ENCODE data around the gene AKAP10.

The AKAP10 gene

DNA sequence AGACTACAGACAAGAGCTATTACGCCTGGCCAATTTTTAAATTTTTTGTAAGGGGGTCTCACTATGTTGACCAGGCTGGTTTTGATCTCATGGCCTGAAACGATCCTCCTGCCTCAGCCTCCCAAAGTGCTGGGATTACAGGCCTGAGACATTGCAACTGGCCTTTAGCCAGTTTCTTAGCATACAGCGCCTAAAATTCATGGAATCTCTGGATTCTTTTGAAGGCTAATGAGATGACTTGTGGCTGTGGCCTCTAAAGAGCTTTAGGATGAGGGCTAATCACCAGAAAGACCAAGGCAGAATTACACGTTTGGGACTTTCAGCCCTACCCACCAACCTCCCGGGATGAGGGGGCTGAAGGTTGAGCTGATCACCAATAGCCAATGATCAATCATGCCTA is 34.6 kb downstream of the AKAP10 start:
- Histone ChIP-seq H3K9me3 (ENCODE audit: insufficient read depth, low read length) (no peaks in the 10 kb centered on the region), H2AFZ (ENCODE audit: low read depth, low read length, severe bottlenecking) (no peak overlapping the region), H3F3A (ENCODE audit: insufficient read depth) (peaks cover 3% of the 10 kb centered on the region; the same call in 1 of the 2 replicates), H3K9me2 (replicated peaks; ENCODE audit: insufficient read depth, low read length) (no peaks in the 10 kb centered on the region), H3K9ac (ENCODE audit: low read length) (no peak overlapping the region), H3K27me3 (ENCODE audit: low read length) (no peaks in the 10 kb centered on the region), H3K4me3 (ENCODE audit: insufficient read depth, low read length, poor library complexity, severe bottlenecking) (no peak overlapping the region), H3K27ac (ENCODE audit: low read depth, low read length) (no peak overlapping the region), H3K4me2 (ENCODE audit: low read depth, low read length, poor library complexity, severe bottlenecking) (no peak overlapping the region), H4K20me1 (ENCODE audit: low read depth, low read length) (peaks cover 8% of the 10 kb centered on the region; the same call in 1 of the 2 replicates), H3K36me3 (ENCODE audit: low read length) (peaks cover 38% of the 10 kb centered on the region; the same call in 1 of the 2 replicates), H3K79me2 (ENCODE audit: insufficient read depth, low read length) (peaks cover 41% of the 10 kb centered on the region)
- TF ChIP-seq, protein P1, sequence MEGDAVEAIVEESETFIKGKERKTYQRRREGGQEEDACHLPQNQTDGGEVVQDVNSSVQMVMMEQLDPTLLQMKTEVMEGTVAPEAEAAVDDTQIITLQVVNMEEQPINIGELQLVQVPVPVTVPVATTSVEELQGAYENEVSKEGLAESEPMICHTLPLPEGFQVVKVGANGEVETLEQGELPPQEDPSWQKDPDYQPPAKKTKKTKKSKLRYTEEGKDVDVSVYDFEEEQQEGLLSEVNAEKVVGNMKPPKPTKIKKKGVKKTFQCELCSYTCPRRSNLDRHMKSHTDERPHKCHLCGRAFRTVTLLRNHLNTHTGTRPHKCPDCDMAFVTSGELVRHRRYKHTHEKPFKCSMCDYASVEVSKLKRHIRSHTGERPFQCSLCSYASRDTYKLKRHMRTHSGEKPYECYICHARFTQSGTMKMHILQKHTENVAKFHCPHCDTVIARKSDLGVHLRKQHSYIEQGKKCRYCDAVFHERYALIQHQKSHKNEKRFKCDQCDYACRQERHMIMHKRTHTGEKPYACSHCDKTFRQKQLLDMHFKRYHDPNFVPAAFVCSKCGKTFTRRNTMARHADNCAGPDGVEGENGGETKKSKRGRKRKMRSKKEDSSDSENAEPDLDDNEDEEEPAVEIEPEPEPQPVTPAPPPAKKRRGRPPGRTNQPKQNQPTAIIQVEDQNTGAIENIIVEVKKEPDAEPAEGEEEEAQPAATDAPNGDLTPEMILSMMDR (IDR thresholded peaks at IDR 0.05; ENCODE audit: insufficient read depth, low read length, poor library complexity, severe bottlenecking), result no peak
- no peak for TF ChIP-seq EZH2phosphoT487 (conservative IDR thresholded peaks at IDR 0.05; ENCODE audit: low read length)

DNA sequence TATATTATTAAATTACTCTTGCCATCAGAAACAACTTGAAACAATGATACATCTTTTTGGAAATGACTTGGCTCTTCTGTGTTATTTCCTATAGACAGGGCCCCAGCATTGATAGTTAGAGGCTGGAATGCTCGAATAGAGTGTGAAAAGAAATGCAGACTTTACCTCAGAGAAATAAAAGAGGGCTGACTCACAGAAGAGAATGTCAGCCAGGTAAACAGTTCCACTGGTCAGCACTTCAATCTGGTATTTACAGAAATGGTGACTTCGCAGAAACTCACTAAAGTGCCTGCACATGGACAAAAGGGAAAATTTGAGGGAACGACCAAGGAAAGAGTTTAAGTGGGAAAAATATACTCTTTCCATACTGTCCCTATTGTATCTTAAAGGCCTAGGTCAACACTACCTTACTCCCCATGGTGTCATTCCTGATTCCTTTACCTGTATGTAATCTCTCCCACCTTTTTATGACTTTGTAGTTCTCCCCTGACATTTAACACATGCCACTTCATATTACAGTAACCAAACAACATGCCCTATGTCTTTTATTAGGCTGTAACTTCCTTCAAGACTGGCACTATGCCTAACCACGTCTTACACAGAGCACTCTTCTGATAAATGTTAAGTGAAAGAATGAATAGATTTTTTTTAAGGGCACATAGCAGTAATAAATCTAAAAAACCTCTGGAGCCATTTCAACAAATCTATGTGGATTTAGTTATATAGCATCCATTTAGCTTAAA is 36.7 kb downstream of the AKAP10 start:
- Histone ChIP-seq H3K4me3 (ENCODE audit: insufficient read depth, low read length, poor library complexity, severe bottlenecking) (no peak overlapping the region), H2AFZ (ENCODE audit: low read depth, low read length, severe bottlenecking) (no peak overlapping the region), H3K4me2 (ENCODE audit: low read depth, low read length, poor library complexity, severe bottlenecking) (no peak overlapping the region), H3K27ac (ENCODE audit: low read depth, low read length) (no peak overlapping the region), H3K9me3 (ENCODE audit: insufficient read depth, low read length) (no peaks in the 10 kb centered on the region), H3K9ac (ENCODE audit: low read length) (no peak overlapping the region), H3K79me2 (ENCODE audit: insufficient read depth, low read length) (peaks cover 22% of the 10 kb centered on the region; the same call in 1 of the 2 replicates), H3K27me3 (ENCODE audit: low read length) (no peaks in the 10 kb centered on the region), H3K9me2 (replicated peaks; ENCODE audit: insufficient read depth, low read length) (no peaks in the 10 kb centered on the region), H4K20me1 (ENCODE audit: low read depth, low read length) (peaks cover 8% of the 10 kb centered on the region; the same call in 1 of the 2 replicates), H3K36me3 (ENCODE audit: low read length) (peaks cover 38% of the 10 kb centered on the region; the same call in 1 of the 2 replicates), H3F3A (ENCODE audit: insufficient read depth) (no peaks in the 10 kb centered on the region; the same call in 1 of the 2 replicates)
- TF ChIP-seq EZH2phosphoT487 (conservative IDR thresholded peaks at IDR 0.05; ENCODE audit: low read length), result no peak

DNA sequence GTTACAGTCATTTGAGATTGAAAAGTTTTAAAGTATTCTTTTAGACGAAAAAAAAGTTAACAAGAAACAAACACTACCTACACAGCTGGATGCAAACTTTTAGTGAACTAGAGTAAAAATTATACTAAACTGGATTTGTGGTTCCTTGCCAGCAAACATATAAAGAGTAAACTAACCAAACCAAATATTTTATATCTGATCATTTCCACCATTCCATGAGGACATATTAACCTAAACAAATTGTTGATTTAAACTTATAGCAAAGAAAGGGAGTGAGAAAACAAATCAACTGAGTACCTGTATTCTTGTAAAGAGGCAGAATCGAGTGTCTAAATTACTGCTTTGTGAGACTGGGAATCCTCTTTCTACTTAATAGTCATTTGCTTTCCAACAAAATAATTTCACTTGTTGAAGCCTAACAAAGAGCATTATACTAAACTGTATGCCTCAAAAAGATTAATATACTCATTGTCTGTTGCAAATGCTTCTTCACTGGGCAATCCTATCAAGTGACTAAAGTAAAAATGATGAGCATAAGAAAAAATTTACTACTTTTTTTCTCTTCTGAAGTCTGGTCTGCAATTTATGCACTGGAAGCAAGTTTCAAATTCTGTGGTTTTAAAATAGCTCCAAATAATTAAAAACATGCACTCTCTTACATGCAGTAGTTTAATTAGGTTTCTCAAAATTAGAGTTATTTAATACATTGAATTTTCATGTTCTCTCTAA is 37.5 kb downstream of the AKAP10 start:
- peaks cover 34% of the 10 kb centered on the region; the same call in 1 of the 2 replicates for H3K36me3 ChIP-seq (ENCODE audit: low read length)
- H3K27ac ChIP-seq (ENCODE audit: low read depth, low read length), result no peak overlapping the region
- peaks cover 8% of the 10 kb centered on the region; the same call in 1 of the 2 replicates for H4K20me1 ChIP-seq (ENCODE audit: low read depth, low read length)
- H3K9me2 ChIP-seq (replicated peaks; ENCODE audit: insufficient read depth, low read length), result no peaks in the 10 kb centered on the region
- no peaks in the 10 kb centered on the region; the same call in 1 of the 2 replicates for H3F3A ChIP-seq (ENCODE audit: insufficient read depth)
- H3K9me3 ChIP-seq (ENCODE audit: insufficient read depth, low read length), result no peaks in the 10 kb centered on the region
- no peaks in the 10 kb centered on the region for H3K27me3 ChIP-seq (ENCODE audit: low read length)
- no peak overlapping the region for H2AFZ ChIP-seq (ENCODE audit: low read depth, low read length, severe bottlenecking)
- H3K9ac ChIP-seq (ENCODE audit: low read length), result no peak overlapping the region
- TF ChIP-seq, protein P1 (IDR thresholded peaks at IDR 0.05; ENCODE audit: insufficient read depth, low read length, poor library complexity, severe bottlenecking), result no peak
- TF ChIP-seq EZH2phosphoT487 (conservative IDR thresholded peaks at IDR 0.05; ENCODE audit: low read length), result no peak
- H3K79me2 ChIP-seq (ENCODE audit: insufficient read depth, low read length), result peaks cover 18% of the 10 kb centered on the region; the same call in 1 of the 2 replicates
- H3K4me3 ChIP-seq (ENCODE audit: insufficient read depth, low read length, poor library complexity, severe bottlenecking), result no peak overlapping the region
- no peak overlapping the region for H3K4me2 ChIP-seq (ENCODE audit: low read depth, low read length, poor library complexity, severe bottlenecking)

Measured in SU-DHL-6 (cell line).